DMS79 (cell line): ENCODE measurements around the gene GOLT1B.

Source experiments
- DNase-seq: peaks from one replicate; lab custom pipeline; 2025; lab: John Stamatoyannopoulos, UW

The GOLT1B gene

DNA sequence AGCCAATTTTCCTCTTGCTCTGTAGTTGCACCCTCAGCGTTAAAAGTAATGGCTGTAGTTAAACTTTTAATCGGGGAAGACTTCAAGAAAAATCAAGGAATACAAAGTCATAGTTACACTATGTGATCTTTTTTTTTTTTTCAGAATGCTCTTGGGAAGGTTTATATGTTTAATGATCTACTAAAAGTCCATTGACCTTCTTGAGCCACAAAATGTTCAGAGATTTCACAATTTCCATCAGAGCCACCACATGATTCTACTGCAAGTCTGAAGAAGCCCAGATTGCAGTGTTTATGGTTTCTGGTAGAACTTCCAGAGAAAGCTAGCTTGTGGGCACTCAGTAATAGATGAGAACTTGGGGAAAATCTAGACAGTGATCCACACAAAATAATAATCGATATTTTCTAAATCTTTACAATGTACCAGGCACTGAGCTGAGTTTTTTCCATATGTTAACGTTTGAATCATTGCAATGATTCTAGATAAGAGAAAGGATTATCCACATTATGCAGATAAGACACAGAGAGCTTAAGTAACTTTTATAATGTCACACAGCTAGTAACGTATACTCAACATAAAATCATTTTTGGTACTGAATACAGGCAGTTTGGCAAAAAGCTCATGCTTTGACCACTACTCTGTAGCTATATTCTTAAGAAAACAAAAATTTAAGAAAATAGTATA is 64.8 kb downstream of the GOLT1B start:
- DNase-seq = no peak

DNA sequence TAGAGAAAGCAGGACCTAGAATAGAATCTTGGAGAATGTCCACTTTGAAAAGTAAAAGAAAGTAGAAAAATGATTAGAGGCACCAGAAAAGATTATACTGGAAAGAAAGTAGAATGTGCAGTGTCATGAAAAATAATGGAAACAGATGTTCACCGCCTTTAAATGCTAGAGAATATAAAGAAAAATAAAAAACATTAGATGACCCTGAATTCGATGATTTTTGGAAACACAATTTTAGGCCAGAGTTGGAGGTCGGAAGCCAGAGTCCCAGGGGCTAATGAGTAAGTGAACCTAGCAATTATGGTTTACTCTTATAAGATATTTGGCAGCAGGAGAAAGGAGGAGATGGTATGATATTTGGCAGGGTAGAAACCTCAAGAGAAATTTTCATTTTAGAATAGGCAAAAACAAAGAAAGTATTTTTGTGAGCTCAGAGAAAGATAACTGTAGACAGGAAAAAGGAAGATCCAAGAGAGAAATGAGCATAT is 65.4 kb downstream of the GOLT1B start:
- no peak for DNase-seq
